ENCODE data around the gene EXOC1L. TPM values are rescaled to one million over a fixed set of nuclear protein-coding genes. Genes with fewer than 3 reads are reported as not detected.

The EXOC1L gene
- total and polyA plus RNA-seq, 8 donors = not detected

DNA sequence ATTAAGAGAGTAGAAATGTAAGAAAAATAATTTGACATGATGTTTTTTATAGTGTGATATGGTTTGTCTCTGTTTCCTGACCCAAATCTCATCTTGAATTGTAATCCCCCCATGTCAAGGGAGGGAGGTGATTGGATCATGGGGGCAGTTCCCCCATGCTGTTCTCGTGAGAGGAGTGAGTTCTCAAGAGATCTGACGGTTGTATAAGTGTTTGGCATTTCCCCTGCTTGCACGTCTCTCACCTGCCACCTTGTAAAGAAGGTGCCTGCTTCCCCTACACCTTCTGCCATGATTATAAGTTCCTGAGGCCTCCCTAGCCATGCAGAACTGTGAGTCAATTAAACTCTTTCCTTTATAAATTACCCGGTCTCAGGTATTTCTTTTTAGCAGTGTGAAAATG, 34.8 kb upstream of the EXOC1L start:
- intact Hi-C loops (cut with DNase I) = no loop called here
- no peaks in the 10 kb centered on the region for H3K4me1 ChIP-seq
- TF ChIP-seq, protein P1, sequence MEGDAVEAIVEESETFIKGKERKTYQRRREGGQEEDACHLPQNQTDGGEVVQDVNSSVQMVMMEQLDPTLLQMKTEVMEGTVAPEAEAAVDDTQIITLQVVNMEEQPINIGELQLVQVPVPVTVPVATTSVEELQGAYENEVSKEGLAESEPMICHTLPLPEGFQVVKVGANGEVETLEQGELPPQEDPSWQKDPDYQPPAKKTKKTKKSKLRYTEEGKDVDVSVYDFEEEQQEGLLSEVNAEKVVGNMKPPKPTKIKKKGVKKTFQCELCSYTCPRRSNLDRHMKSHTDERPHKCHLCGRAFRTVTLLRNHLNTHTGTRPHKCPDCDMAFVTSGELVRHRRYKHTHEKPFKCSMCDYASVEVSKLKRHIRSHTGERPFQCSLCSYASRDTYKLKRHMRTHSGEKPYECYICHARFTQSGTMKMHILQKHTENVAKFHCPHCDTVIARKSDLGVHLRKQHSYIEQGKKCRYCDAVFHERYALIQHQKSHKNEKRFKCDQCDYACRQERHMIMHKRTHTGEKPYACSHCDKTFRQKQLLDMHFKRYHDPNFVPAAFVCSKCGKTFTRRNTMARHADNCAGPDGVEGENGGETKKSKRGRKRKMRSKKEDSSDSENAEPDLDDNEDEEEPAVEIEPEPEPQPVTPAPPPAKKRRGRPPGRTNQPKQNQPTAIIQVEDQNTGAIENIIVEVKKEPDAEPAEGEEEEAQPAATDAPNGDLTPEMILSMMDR (IDR thresholded peaks at IDR 0.05) = no peak
- no peak overlapping the region for H3K27ac ChIP-seq
- DNase-seq (no peak), ATAC-seq (no peak), FAIRE-seq (no peak)
- no peaks in the 10 kb centered on the region for H3K9me3 ChIP-seq
- H3K36me3 ChIP-seq = no peaks in the 10 kb centered on the region
- 33 to 34% methylated on average over 4 of the region's 4 CpGs for WGBS, 2 donors
- H3K27me3 ChIP-seq = no peaks in the 10 kb centered on the region
- H3K4me3 ChIP-seq = no peak overlapping the region

DNA sequence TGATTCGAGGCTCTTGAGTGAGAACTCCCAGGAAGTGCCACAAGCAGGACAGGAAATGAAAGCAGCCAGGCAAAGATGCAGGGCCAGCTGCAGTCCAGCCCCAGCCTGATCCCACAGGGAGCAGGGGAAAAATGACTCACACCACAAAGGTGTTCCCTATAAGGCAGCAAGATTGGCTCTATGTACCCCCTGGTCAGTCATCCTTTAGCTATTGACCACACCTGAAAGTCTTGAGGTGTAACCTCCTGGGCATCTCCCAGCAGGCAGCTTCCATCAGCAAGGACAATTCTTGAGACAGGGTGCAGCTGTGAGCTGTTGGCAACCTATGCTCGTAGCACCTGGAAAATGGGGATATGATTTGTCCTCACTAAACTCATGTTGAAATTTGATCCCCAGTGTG, 27.9 kb upstream of the EXOC1L start:
- intact Hi-C loops (cut with DNase I) = no loop called here
- H3K27me3 ChIP-seq = peaks cover 0 to 8% (median 1%) of the 10 kb centered on the region in 4 donors
- H3K27ac ChIP-seq = no peak overlapping the region
- FAIRE-seq (no peak), DNase-seq (no peak), ATAC-seq (no peak)
- no peaks in the 10 kb centered on the region for H3K9me3 ChIP-seq
- no peak overlapping the region for H3K4me3 ChIP-seq
- no peaks in the 10 kb centered on the region for H3K4me1 ChIP-seq
- no peaks in the 10 kb centered on the region for H3K36me3 ChIP-seq
- WGBS, 2 donors = 37 to 42% methylated on average over 2 of the region's 2 CpGs
- TF ChIP-seq, protein P1 (IDR thresholded peaks at IDR 0.05) = no peak

DNA sequence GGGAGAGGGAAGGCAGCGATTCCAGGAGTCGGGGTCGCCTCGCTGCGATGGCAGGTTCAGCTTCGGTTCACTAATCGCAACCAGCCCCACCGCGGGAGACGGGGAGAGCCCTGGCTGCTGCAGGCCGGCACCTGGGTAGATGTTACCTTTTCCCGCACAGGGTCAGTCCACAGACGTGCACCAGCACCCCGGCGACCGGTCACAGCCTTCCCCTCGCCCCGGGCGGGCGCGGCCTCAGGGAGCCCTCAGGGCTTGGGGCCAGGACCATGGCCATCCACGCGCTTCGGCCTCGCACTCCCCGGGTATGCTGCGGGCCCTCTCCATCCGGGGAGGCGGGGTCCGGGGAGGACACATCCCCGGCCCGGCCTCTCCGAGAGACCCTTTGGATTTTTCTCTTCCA, 26.1 kb upstream of the EXOC1L start:
- Histone ChIP-seq H3K27me3 (peaks cover 0 to 8% (median 1%) of the 10 kb centered on the region in 4 donors), H3K4me3 (no peak overlapping the region), H3K36me3 (no peaks in the 10 kb centered on the region), H3K4me1 (no peaks in the 10 kb centered on the region), H3K9me3 (no peaks in the 10 kb centered on the region), H3K27ac (no peak overlapping the region)
- intact Hi-C loops (cut with DNase I) = no loop called here
- ATAC-seq (no peak), DNase-seq (peak in 3 of 6 donors; percentile 9 to 50 (median 50)), FAIRE-seq (no peak)
- TF ChIP-seq, protein P1 (IDR thresholded peaks at IDR 0.05) = no peak
- WGBS, 2 donors = 34 to 37% methylated on average over 32 to 33 of the region's 33 CpGs

DNA sequence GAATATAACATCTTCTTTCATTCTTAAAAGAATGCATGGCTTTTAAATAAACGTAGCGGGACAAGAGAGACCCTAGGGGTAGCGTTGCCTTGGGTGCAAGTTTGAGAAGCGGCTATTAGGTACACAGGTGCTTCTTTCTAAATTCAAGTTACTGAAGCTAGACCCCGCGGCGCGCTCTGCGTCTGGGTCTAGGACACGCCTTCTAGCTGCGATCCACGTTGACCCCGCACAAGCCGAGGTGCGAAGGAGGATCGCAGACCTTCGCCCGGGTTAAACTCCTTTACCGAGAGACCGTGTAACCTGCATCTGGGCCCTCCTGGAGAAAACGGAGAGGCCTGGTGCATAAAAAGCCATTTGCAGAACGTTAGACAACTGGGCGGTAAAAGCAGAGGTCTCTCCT, 25.5 kb upstream of the EXOC1L start:
- no peak overlapping the region for H3K27ac ChIP-seq
- H3K9me3 ChIP-seq = no peaks in the 10 kb centered on the region
- DNase-seq (no peak), FAIRE-seq (no peak), ATAC-seq (no peak)
- H3K36me3 ChIP-seq = no peaks in the 10 kb centered on the region
- no peaks in the 10 kb centered on the region for H3K4me1 ChIP-seq
- no peak overlapping the region for H3K4me3 ChIP-seq
- 74 to 76% methylated on average over 23 of the region's 23 CpGs for WGBS, 2 donors
- intact Hi-C loops (cut with DNase I) = no loop called here
- H3K27me3 ChIP-seq = peaks cover 0 to 8% (median 1%) of the 10 kb centered on the region in 4 donors
- TF ChIP-seq, protein P1 (IDR thresholded peaks at IDR 0.05) = no peak

DNA sequence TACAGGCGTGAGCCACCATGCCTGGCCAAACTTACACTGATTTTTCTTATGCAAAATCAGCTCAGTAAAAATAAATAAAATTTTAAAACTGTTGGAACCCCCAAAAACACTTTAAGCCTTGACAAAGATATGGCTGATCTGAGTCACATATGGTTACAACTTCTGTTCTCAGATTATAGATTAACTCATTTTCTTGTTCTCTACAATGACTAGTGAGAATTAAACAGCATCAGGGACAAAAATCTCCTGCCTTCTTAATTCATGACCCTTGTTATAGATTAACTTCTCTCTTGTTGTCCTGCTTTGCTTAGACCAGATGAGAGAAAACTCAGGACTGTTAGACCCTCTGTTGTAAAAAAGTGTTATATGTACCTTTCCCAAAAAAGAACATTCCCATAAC, 24.2 kb upstream of the EXOC1L start:
- 53 to 62% methylated on average over 1 of the region's 1 CpG for WGBS, 2 donors

More for the DNA sequence above, 24.2 kb upstream of the EXOC1L start:
- Histone ChIP-seq H3K4me1 (no peaks in the 10 kb centered on the region), H3K9me3 (no peaks in the 10 kb centered on the region), H3K27me3 (peaks cover 0 to 8% (median 1%) of the 10 kb centered on the region in 4 donors), H3K27ac (no peak overlapping the region), H3K36me3 (no peaks in the 10 kb centered on the region), H3K4me3 (no peak overlapping the region)
- FAIRE-seq (no peak), ATAC-seq (no peak), DNase-seq (no peak)
- intact Hi-C loops (cut with DNase I) = no loop called here
- TF ChIP-seq, protein P1 (IDR thresholded peaks at IDR 0.05) = no peak

Measured in pancreas (tissue), 10 donors.